Osteoblast (primary cell): ENCODE measurements around the gene COL2A1. TPM values are rescaled to one million over a fixed set of nuclear protein-coding genes. Genes with fewer than 3 reads are reported as not detected.

Experiments
- DNase-seq: peaks from one replicate; pipeline ENCODE4 v3.0.0; 2011; ENCODE audit warnings: low spot score, mixed read lengths; ENCODE audit not compliant: insufficient read length; ENCODE audit errors: missing footprints
- H2AFZ ChIP-seq: 2 replicates; pipeline ENCODE4 v1.6.0; 2011; ENCODE audit warnings: mild to moderate bottlenecking, low read length
- H3K27ac ChIP-seq: 2 replicates; pipeline ENCODE4 v1.5.1; 2011; ENCODE audit warnings: mild to moderate bottlenecking, low read depth, low read length, moderate library complexity
- H3K27me3 ChIP-seq: 2 replicates; pipeline ENCODE4 v1.6.0; 2012; ENCODE audit warnings: mild to moderate bottlenecking, control low read depth, inconsistent platforms, low read length, moderate library complexity; ENCODE audit not compliant: insufficient read depth
- H3K36me3 ChIP-seq: 2 replicates; pipeline ENCODE4 v1.5.1; 2011; ENCODE audit warnings: mild to moderate bottlenecking, low read length, control low read depth, moderate library complexity; ENCODE audit not compliant: insufficient read depth
- H3K4me1 ChIP-seq: 2 replicates; pipeline ENCODE4 v1.5.1; 2011; ENCODE audit warnings: mild to moderate bottlenecking, low read length, control low read depth, moderate library complexity; ENCODE audit not compliant: insufficient read depth
- H3K4me2 ChIP-seq: 2 replicates; pipeline ENCODE4 v1.6.0; 2011; ENCODE audit warnings: mild to moderate bottlenecking, low read length; ENCODE audit not compliant: insufficient read depth
- H3K4me3 ChIP-seq: fragments of 200-600 bp; sonication (generic); 3 replicates; pipeline ENCODE4 v1.5.1; 2012; ENCODE audit warnings: mild to moderate bottlenecking, low read length, inconsistent platforms; ENCODE audit not compliant: insufficient read depth
- H3K79me2 ChIP-seq: 2 replicates; pipeline ENCODE4 v1.6.0; 2012; ENCODE audit warnings: mild to moderate bottlenecking, low read length, control low read depth, inconsistent platforms; ENCODE audit not compliant: insufficient read depth
- H3K9me3 ChIP-seq: 2 replicates; pipeline ENCODE4 v1.5.1; 2011; ENCODE audit warnings: low read depth, low read length, control low read depth
- H4K20me1 ChIP-seq: 2 replicates; pipeline ENCODE4 v1.6.0; 2012; ENCODE audit warnings: mild to moderate bottlenecking, low read length, control low read depth; ENCODE audit not compliant: insufficient read depth
- total RNA-seq: library from RNA; depleted of rRNA; stranded (reverse); fragments of >200 nt; gene quantifications from 2 replicates; pipeline ENCODE4 v1.2.3, GENCODE V29; 2012
- TF ChIP-seq, protein P1 (sequence below): IDR thresholded peaks from 2 replicates; pipeline ENCODE4 v1.5.1; 2011; ENCODE audit warnings: mild to moderate bottlenecking, low read depth, low read length, moderate library complexity; ENCODE audit errors: extremely low read depth

The COL2A1 gene
- total RNA-seq, 1 donor = under 0.01 TPM

DNA sequence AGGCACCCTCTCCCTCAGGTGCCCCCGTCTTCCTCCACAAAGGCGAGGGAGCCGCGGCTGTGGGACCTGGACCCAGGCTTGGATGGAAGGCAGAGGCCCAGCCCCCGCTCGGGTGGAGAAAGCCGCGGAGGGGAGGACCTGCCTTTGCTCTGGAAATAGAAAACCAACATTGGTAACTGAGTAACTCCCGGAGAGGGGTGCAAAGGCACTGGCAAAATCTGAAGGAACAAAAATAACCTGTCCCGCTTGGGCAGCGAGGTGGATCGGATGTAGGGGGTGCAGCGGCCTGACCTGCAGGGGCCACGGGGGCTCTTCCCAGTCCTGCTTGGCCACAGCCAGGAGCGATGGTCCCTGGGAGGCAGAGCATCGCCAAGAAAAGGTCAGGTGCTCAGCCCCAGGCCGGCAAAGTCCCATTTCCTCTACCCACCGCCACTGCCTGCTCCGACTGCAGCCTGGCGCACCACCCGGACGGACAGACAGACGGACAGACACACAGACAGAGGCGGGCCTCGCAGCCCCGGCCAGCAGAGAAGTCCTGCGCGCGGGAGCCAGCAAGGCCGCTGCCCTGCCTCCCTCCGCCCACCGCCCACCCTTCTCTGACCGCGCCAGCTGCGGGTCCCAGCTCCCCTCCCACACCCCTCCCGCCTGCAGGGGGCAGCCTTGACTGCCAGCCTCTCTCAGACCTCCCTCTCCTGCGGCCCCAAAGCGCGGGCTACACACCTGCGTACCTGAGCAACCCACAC lies 62.2 kb downstream of the COL2A1 start:
- DNase-seq = peak; percentile 86
- no peak overlapping the region for H3K4me2 ChIP-seq
- H3K4me1 ChIP-seq = peaks cover 3% of the 10 kb centered on the region
- no peaks in the 10 kb centered on the region for H3K36me3 ChIP-seq
- H2AFZ ChIP-seq = no peak overlapping the region
- TF ChIP-seq, protein P1, sequence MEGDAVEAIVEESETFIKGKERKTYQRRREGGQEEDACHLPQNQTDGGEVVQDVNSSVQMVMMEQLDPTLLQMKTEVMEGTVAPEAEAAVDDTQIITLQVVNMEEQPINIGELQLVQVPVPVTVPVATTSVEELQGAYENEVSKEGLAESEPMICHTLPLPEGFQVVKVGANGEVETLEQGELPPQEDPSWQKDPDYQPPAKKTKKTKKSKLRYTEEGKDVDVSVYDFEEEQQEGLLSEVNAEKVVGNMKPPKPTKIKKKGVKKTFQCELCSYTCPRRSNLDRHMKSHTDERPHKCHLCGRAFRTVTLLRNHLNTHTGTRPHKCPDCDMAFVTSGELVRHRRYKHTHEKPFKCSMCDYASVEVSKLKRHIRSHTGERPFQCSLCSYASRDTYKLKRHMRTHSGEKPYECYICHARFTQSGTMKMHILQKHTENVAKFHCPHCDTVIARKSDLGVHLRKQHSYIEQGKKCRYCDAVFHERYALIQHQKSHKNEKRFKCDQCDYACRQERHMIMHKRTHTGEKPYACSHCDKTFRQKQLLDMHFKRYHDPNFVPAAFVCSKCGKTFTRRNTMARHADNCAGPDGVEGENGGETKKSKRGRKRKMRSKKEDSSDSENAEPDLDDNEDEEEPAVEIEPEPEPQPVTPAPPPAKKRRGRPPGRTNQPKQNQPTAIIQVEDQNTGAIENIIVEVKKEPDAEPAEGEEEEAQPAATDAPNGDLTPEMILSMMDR = no peak
- H3K27me3 ChIP-seq = peaks cover 9% of the 10 kb centered on the region
- no peak overlapping the region for H3K4me3 ChIP-seq
- H3K79me2 ChIP-seq = no peaks in the 10 kb centered on the region
- no peaks in the 10 kb centered on the region for H4K20me1 ChIP-seq
- no peaks in the 10 kb centered on the region for H3K9me3 ChIP-seq
- no peak overlapping the region for H3K27ac ChIP-seq

DNA sequence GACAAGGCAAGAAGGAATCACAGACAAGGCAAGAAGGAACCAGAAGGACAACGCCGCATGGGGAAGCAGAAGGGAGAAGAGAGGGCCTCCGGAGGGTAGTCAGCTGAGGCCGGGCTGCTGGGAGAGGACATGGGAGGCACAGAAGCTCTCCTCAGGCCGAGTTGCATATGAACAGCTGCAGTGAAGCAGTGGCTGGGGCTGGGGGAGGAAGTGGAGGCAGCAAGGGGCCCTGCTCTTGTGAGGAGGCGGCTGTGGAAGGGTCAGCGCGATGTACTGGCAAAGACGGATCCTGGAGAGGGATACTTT lies 62.8 kb downstream of the COL2A1 start:
- Histone ChIP-seq H3K4me1 (no peaks in the 10 kb centered on the region), H3K36me3 (no peaks in the 10 kb centered on the region), H3K79me2 (no peaks in the 10 kb centered on the region), H2AFZ (no peak overlapping the region), H3K27me3 (peaks cover 9% of the 10 kb centered on the region), H3K4me2 (no peak overlapping the region), H4K20me1 (no peaks in the 10 kb centered on the region), H3K9me3 (no peaks in the 10 kb centered on the region), H3K4me3 (no peak overlapping the region), H3K27ac (no peak overlapping the region)
- DNase-seq = no peak
- TF ChIP-seq, protein P1 = no peak

DNA sequence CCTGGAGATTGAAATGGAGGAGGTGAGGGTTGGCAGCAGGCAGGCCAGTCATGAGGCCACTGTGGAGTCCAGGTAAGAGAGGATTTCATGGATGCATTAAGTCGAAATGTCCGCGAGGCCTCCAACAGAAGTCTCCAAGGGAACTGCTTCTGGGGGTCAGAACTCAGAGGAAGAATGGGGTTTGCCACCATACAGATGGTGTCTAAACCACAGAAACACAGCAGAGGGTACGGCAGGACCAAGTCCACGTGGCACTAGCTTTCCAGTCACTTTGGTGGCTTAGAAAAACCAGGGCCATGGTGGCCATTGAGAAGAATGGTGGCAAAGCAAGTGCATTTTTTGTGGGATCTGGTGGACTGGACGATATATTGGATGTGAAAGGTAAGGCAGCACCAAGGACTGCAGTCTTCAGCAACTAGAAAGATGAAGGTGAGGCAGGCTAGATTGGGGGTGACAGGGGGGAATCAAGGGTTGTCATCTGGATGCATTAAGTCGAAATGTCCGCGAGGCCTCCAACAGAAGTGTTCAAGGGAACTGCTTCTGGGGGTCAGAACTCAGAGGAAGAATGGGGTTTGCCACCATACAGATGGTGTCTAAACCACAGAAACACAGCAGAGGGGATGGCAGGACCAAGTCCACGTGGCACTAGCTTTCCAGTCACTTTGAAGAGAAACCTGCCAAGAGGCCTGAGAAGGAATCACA lies 63.4 kb downstream of the COL2A1 start:
- H3K27me3 ChIP-seq = peaks cover 9% of the 10 kb centered on the region
- no peaks in the 10 kb centered on the region for H3K79me2 ChIP-seq
- H2AFZ ChIP-seq = no peak overlapping the region
- H3K4me1 ChIP-seq = no peaks in the 10 kb centered on the region
- no peak overlapping the region for H3K4me2 ChIP-seq
- H3K36me3 ChIP-seq = no peaks in the 10 kb centered on the region
- no peaks in the 10 kb centered on the region for H3K9me3 ChIP-seq
- TF ChIP-seq, protein P1 = no peak
- no peak overlapping the region for H3K27ac ChIP-seq
- no peaks in the 10 kb centered on the region for H4K20me1 ChIP-seq
- no peak overlapping the region for H3K4me3 ChIP-seq
- DNase-seq = no peak

DNA sequence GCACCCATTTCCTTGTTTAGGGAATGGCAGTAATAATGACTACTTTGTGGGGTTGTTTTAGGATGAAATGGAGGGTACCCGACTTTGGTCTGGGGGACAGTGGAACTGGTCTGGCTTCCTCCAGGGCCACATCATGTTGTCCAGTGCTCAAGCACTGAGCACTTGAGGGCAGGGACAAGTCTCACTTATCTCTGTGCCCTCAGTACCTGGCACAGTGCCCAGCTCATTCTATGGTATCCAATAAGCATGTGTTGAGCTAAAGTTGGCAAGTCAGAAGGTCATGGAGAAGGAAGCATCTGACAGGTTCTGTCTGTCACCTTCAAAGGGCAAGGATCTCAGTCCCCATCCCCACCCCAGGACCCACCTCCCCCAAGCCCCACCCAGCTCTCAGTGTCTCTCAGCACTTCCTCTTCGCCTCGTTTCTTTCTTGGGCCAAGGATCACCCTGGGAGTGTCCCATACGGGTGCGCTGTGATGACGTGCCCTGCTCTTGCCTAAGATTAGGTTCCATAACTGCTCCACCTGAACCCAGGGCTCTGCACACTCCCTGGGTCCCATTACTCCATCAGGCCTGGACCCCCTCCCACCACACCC lies 65.2 kb downstream of the COL2A1 start:
- TF ChIP-seq, protein P1 = no peak
- Histone ChIP-seq H3K4me2 (no peak overlapping the region), H3K4me3 (no peak overlapping the region)

More for the DNA sequence above, 65.2 kb downstream of the COL2A1 start:
- Histone ChIP-seq H3K79me2 (no peaks in the 10 kb centered on the region), H3K9me3 (no peaks in the 10 kb centered on the region), H3K4me1 (peaks cover 3% of the 10 kb centered on the region), H3K36me3 (no peaks in the 10 kb centered on the region), H3K27ac (no peak overlapping the region), H4K20me1 (no peaks in the 10 kb centered on the region), H3K27me3 (peaks cover 9% of the 10 kb centered on the region), H2AFZ (no peak overlapping the region)
- no peak for DNase-seq
